HG03439 (cell line): ENCODE measurements around the gene FADD.
"Not testable (repeated sequence)": the region's sequence is repeated elsewhere in the genome, so short reads cannot be mapped to it uniquely, and the experiment has no call there.

Source experiments
- ATAC-seq: cut with Tn5 transposase; IDR thresholded peaks from one replicate; pipeline ENCODE4 v1.9.1; 2021; ENCODE audit warnings: mild to moderate bottlenecking, moderate library complexity; ENCODE audit not compliant: unreplicated experiment

Gene FADD

DNA sequence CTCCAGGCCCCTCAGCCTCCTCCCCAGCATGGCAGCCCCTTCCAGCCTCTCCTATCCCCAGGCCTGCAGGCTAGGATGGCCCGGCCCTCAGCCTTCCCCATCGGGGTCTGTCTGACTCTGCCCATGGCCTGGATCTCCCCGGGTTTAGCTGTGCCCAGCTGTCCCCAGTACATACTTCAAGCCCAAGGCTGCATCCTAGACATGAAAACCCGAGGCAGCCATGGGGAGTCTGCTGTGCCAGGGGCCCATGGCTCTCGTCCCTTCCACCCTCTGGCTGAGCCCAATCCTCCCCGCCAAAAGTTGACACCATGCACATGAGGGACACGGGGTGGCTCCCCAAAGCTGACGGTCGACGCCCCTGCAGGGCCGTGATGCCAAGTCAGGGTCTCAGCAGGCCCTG is 22.2 kb upstream of the FADD start:
- ATAC-seq: no peak

DNA sequence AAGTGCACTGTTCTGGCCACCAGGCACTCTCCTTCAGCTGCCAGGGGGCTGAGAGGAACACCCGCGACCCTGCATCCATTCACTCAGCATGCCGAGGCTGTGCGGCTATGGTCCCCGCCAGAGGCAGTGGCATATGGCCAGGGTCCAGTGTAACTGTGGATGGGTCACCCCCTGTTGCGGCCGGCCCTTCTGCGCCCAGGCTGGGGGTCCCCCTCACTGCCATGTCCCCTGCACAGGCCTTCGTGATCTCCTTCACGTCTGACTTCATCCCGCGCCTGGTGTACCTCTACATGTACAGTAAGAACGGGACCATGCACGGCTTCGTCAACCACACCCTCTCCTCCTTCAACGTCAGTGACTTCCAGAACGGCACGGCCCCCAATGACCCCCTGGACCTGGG is 20.8 kb upstream of the FADD start:
- no peak for ATAC-seq

- ATAC-seq: no peak
These were observed 20.1 kb upstream of the FADD start for GRCh38 chr11:70183032-70183431.

DNA sequence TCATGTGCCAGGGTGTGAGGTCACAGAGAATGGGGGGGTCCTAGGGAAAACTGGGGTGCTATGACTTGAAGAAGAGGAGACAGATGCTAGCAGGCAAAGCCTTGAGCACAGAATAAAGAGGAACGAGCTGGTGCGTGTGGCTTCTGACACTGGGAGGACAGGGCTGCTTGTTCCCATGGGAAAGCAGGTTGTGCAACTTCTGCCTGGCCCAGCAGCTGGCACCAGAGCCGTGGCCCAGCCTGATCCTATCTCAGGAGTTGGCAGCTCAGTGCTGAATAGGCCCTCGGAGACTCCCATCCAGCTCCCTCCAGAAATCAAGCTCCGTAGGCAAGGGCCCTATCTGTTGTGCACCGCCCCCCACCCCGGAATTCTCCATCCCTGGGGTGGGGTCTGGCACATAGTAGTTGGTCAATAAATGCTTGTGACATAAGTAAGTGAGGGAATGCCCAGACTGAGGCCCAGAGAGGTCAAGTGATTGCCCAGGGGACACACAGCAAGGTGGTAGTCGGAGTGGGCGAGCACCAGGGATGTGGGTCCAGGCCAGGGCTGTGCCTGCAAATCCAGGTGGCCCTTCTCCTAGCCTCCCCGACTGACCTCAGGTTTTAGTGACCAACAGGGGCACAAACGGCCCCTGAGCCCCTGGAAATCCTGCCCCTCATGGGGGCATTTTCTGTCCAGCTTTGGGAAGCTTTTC is 19.5 kb upstream of the FADD start:
- ATAC-seq: no peak

DNA sequence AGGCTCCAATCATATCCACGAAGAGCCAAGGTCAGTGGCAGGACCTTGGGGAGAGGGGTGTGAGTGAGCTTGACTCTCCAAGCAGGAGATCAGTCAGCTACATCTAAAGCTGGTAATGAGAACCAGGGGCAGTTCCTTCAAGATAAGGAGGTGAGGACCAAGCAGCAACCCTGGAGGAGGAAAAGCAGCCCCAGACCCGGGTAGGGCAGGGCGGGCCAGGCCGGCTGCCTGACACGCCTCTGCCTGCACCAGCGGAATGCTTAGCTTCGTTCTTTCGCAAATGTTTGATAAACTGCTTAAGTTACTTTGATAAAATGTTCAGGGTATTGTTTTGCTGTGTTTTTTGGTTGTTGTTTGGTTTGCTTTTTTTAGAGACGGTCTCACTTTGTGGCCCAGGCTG is 18.7 kb upstream of the FADD start:
- ATAC-seq: no peak

DNA sequence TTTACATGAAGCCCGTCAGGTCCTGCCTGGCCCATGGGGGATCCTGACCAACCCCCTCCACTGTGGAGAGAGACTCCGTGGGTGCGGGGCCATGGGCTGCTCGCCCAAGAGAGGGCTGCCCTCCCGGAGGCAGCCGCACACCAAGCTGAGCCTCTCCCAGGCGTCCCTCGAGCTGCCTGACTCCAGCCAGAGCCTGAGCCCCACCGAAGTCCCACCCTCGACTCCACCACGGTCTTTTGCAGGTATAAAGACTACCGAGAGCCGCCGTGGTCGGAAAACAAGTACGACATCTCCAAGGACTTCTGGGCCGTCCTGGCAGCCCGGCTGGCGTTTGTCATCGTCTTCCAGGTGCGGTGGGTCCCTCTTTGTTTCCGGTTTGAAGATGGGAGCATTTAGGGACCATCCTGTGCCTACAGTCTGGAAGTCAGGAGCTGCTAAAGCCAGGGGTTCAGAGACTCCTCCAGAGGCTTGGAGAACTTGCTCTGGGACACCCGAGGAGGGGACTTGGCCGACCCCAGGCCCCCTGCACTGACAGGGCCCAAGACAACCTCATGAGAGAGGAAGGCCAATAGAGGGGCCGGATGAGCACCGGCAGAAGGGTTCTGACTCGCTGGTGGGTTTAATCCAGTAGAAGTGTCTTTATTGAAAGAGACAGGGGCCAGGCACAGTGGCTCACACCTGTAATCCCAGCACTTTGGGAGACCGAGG is 17.6 kb upstream of the FADD start:
- ATAC-seq: no peak

DNA sequence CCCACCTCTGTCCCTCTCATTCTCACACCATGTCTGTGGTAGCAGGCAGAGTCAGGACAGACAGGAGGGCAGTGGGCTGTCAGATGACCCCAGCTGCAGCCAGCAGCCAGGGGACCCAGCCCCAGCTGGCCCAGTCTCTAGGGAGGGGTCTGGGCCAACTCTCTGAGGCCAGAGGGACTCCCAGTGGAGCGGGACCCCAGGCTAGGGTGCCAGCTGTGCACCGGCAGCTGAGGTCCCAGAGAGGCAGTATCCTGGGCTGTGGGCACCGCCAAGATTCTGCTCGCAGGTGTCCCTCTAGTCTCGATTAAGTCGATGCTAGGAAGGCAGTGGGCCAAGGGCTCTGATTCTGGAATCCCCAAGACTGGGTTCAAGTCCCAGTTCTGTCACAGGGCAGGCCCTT is 16.7 kb upstream of the FADD start:
- no peak for ATAC-seq

DNA sequence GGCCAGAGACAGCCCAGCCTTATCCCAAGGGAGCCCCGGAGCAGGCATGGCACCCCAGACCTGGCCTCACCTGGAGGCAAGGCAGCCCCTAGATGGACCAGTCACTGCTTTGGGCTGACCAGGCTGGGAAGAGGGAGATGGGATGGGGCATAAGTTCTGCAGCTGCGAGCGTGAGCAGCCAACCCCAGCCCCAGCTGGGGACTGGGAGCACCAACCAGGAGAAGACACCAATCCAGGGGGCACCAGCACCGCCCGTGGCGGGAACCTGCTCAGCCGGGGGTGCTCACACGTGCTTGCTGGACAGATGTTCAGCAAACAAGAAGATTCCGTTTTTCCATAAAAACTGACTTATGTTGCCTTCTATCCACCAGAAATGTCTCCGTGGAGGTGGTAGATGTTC is 16.2 kb upstream of the FADD start:
- ATAC-seq: no peak

DNA sequence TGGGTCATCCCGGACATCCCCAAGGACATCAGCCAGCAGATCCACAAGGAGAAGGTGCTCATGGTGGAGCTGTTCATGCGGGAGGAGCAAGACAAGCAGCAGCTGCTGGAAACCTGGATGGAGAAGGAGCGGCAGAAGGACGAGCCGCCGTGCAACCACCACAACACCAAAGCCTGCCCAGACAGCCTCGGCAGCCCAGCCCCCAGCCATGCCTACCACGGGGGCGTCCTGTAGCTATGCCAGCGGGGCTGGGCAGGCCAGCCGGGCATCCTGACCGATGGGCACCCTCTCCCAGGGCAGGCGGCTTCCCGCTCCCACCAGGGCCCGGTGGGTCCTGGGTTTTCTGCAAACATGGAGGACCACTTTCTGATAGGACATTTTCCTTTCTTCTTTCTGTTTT is 15.3 kb upstream of the FADD start:
- ATAC-seq: no peak

DNA sequence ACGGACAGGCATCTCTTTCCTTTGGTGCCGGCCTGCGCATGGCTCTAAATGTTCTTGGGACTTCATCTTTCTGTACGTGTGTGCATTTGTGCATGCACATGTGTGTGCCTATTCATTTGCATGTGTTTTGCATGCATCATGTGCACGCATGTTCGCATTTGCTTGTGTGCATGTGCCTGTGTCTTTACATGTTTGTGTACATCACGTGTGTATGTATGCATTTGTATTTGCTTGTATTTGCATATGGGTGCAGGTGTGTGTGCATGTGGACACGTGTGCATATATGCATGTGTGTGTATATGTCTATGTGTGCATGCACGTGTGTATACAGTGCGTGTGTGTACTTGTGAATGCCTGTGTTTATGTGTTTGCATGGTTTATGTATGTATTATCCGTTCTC is 13.5 kb upstream of the FADD start:
- no peak for ATAC-seq

DNA sequence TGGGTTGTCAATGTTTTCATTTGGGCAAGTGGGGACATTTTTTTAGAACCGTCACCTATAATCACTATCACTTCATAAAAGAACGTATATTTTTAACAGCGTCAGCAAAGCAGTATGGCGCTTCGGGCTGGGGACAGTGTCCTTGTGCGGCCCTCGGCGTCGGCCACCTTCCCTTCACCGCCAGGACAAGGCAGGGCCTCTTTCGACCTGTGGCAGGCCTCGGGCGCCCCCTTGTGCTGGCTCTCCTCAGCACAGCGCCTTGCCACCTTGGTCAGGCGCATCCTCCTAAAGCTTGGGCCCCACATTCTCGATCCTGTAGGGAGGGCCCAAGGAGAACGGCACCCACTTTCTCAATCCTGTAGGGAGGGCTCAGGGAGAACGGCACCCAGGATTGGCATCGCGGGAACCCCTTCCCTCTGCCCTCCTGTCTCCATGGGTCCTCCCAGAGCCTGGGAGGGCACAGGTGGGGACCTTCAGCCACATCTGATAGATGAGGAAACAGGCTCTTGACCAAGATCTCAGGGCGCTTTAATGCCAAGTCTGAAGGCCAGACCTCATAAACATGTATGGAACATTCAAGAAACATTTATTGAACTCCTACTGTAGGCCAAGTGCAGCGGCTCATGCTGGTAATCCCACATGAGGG is 11.5 kb upstream of the FADD start:
- no peak for ATAC-seq

DNA sequence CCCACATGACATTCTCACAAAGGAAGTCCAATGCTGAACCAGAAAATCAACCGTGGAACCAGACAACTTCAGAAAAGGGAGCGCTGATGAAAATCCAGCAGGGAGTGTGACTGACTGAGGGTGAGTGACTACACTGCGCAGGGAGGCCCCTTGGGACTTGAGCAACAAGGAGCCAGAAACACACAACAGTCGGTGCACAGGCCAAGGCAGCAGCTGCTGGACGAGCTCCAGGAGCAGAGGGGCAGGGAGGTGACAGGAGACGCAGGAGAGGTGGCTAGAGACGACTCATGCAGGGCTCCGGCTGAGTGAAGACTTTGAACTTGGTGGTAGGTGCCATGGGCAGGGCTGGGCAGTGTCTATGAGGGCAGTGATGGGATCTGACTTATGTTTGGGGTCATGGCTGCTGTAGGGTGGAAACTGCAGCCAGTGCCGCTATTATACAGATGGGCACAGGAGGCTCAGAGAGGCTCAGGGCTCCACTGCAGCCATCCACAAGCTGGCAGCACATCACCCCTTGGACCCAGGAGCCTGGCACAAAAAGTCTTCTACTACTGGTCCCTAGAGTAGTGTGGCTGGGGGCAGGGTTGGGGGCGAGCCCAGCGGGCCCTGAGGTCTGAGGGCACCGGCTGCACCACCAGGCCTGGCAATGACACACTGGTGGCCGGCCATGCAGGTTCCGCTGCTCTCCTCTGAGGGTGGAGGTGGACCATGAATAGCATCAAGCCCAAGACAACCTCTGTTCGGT is 10.3 kb upstream of the FADD start:
- ATAC-seq: no peak

- no peak for ATAC-seq
These were observed 9.4 kb upstream of the FADD start for GRCh38 chr11:70193411-70194292.

DNA sequence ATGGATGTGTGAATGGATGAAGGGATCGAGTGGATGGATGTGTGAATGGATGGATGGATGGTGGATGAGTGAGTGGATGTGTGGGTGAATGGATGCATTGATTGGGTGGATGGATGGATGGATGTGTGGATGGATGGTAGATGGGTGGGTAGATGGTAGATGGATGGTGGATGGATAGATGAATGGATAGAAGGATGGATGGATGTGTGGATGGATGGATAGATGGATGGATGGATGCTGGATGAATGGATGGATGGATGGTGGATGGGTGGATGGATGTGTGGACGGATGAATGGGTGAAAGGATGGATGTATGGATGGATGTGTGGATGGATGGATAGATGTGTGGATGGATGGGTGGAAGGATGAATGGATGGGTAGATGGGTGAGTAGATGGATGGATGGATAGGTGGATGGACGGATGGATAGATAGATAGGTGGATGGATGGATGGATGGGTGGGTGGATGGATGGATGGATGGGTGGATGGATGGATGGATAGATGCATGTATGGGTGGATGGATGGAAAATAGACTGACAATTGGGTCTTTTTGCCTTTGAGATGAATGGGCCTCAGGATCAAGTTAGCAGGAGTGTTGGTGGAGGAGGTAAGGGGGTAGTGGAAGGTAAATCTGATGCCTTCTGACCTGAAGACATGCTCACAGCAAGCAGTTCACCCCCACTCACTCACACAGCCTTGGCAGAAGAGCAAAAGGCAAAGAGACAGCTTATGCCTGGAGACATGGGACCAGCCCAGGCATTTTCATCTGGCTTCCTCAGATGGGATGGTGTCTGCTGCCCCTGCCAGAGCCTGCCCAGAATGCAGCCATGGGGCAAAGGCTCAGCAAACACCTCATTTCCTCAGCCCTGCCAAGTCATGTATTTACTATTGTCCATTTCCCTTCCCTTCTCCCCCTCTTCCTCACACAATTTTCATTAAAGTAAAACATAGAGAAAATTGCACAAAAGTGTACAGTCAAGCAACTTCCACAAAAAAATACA is 8.0 kb upstream of the FADD start:
- ATAC-seq: no peak

DNA sequence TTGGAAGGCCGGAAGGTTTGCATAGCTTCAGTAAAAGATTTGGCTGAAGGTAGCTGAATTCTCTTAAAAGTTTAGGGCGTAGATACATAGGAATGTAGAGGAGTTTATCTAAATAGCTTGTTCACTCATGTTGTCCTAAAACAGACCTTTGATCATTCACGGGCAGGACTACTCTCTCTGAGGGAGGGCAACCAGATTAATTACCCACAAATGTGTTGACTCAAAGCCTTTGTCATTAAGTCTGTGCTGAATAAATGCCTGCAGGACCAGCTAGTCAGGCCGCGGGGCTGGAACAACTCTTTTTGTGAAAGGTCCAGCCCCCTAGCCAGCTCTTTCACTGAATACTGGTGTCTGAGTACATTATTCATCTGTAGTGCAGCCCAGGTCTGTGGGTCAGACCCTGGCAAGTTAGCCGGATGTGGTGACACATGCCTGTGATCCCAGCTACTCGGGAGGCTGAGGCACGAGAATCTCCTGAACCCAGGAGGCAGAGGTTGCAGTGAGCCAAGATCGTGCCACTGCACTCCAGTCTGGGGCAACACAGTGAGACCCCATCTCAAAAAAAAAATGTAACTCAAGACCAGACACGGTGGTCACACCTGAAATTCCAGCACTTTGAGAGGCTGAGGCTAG is 2.8 kb upstream of the FADD start:
- ATAC-seq: no peak

DNA sequence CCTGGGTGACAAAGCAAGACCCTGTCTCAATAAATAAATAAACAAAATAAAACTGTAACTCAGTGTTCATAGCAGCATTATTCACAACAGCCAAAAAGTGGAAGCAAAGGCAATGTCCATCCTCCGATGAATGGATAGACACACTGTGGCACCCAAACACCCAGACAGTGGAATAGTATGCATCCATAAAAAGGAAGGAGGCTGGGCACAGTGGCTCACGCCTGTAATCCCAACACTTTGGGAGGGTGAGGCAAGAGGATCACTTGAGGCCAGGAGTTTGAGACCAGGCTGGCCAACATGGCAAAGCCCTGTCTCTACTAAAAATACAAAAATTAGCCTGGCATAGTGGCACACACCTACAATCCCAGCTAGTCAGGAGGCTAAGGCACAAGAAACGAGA is 2.0 kb upstream of the FADD start:
- not testable (repeated sequence) for ATAC-seq

DNA sequence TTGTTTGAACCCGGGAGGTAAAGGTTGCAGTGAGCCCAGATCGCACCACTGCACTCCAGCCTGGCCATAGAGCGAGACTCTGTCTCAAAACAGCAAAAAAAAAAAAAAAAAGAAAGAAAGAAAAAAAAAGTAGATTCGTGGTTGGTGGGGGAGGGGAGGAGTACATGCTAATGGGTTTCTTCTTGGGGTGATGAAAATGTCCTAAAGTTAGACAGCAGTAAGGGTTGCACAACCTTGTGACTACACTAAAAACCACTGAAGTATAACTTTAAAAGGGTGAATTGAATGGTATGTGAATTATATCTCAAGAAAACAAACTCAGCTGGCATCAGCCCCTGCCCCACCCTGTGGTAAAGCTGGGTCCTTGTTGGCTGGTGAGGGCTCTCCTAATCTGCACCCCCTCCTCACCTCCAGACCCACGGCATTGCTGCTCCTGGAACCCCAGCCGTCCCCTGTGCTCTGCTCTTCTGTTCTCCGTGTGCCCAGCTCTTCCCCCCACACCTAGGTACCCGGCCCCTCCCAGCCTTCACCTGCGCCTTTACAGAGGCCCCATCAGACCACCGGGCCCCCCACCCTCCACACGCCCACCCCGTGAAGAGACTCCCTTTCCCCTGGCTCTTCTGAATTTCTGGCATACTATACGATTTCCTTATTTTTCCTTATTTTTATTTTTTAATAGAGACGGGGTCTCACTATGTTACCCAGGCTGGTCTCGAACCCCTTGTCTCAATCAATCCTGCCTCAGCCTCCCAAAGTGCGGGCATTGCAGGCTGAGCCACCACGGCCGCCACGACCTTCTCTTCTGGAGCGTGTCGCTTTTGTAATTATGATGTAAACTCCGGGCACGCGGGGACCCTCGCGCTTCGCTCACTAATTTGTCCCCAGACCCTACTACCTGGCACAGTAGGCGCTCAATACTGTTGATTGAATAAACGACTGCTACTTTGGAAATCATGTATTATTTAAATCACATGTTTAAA is 924 bp upstream of the FADD start:
- no peak for ATAC-seq
